HEK293 (cell line): Measurements from ENCODE around the gene NDUFC2.

Experiments used
- FEZF1 ChIP-seq: fragments of 450-650 bp; formaldehyde crosslinking; IDR thresholded peaks from 2 replicates; pipeline ENCODE4 v1.5.1; 2016; ENCODE audit warnings: missing biosample characterization, missing genetic modification characterization
- KLF7 ChIP-seq: fragments of 450-650 bp; formaldehyde crosslinking; IDR thresholded peaks from 2 replicates; pipeline ENCODE4 v1.5.1; 2016; ENCODE audit warnings: missing biosample characterization, missing genetic modification characterization, borderline replicate concordance
- OSR2 ChIP-seq: fragments of 450-650 bp; formaldehyde crosslinking; IDR thresholded peaks from 2 replicates; pipeline ENCODE4 v1.5.1; 2016; ENCODE audit warnings: missing biosample characterization, missing genetic modification characterization
- PRDM1 ChIP-seq: fragments of 450-650 bp; formaldehyde crosslinking; IDR thresholded peaks from 2 replicates; pipeline ENCODE4; 2016; ENCODE audit warnings: missing biosample characterization, missing genetic modification characterization
- PRDM4 ChIP-seq: fragments of 450-650 bp; formaldehyde crosslinking; IDR thresholded peaks from 2 replicates; pipeline ENCODE4 v1.5.1; 2017; ENCODE audit warnings: missing biosample characterization, missing genetic modification characterization
- SCRT2 ChIP-seq: fragments of 450-650 bp; formaldehyde crosslinking; IDR thresholded peaks from 2 replicates; pipeline ENCODE4 v1.5.1; 2016; ENCODE audit warnings: missing biosample characterization, missing genetic modification characterization
- SP2 ChIP-seq: fragments of 450-650 bp; formaldehyde crosslinking; IDR thresholded peaks from 2 replicates; pipeline ENCODE4 v1.5.1; 2016; ENCODE audit warnings: missing biosample characterization, missing genetic modification characterization
- ZBTB10 ChIP-seq: fragments of 450-650 bp; formaldehyde crosslinking; IDR thresholded peaks from 2 replicates; pipeline ENCODE4 v1.5.1; 2016; ENCODE audit warnings: missing biosample characterization, missing genetic modification characterization
- ZBTB21 ChIP-seq: fragments of 450-650 bp; formaldehyde crosslinking; IDR thresholded peaks from 2 replicates; pipeline ENCODE4 v1.5.1; 2017; ENCODE audit warnings: missing biosample characterization, missing genetic modification characterization
- ZBTB7A ChIP-seq: fragments of 450-650 bp; formaldehyde crosslinking; IDR thresholded peaks from 2 replicates; pipeline ENCODE4 v1.5.1; 2016; ENCODE audit warnings: low read depth, missing biosample characterization, missing genetic modification characterization
- ZBTB8A ChIP-seq: fragments of 450-650 bp; formaldehyde crosslinking; IDR thresholded peaks from 2 replicates; pipeline ENCODE4 v1.5.1; 2016; ENCODE audit warnings: missing biosample characterization, missing genetic modification characterization
- ZEB2 ChIP-seq: fragments of 450-650 bp; formaldehyde crosslinking; IDR thresholded peaks from 2 replicates; pipeline ENCODE4 v1.5.1; 2016; ENCODE audit warnings: missing biosample characterization, missing genetic modification characterization
- ZFP41 ChIP-seq: fragments of 450-650 bp; formaldehyde crosslinking; IDR thresholded peaks from 2 replicates; pipeline ENCODE4 v1.5.1; 2016; ENCODE audit warnings: missing biosample characterization, missing genetic modification characterization, borderline replicate concordance
- ZNF121 ChIP-seq: fragments of 450-650 bp; formaldehyde crosslinking; IDR thresholded peaks from 2 replicates; pipeline ENCODE4 v1.5.1; 2016; ENCODE audit warnings: missing biosample characterization, missing genetic modification characterization
- ZNF138 ChIP-seq: fragments of 450-650 bp; formaldehyde crosslinking; IDR thresholded peaks from 2 replicates; pipeline ENCODE4 v1.5.1; 2016; ENCODE audit warnings: missing biosample characterization, missing genetic modification characterization, borderline replicate concordance
- ZNF169 ChIP-seq: fragments of 450-650 bp; formaldehyde crosslinking; IDR thresholded peaks from 2 replicates; pipeline ENCODE4 v1.5.1; 2016; ENCODE audit warnings: missing biosample characterization, missing genetic modification characterization
- ZNF280D ChIP-seq: fragments of 450-650 bp; formaldehyde crosslinking; IDR thresholded peaks from 2 replicates; pipeline ENCODE4 v1.5.1; 2016; ENCODE audit warnings: missing biosample characterization, missing genetic modification characterization
- ZNF324 ChIP-seq: fragments of 450-650 bp; formaldehyde crosslinking; IDR thresholded peaks from 2 replicates; pipeline ENCODE4 v1.5.1; 2016; ENCODE audit warnings: missing biosample characterization, missing genetic modification characterization
- ZNF391 ChIP-seq: fragments of 450-650 bp; formaldehyde crosslinking; IDR thresholded peaks from 2 replicates; pipeline ENCODE4 v1.5.1; 2016; ENCODE audit warnings: low read depth, missing biosample characterization, missing genetic modification characterization, borderline replicate concordance
- ZNF548 ChIP-seq: fragments of 450-650 bp; formaldehyde crosslinking; IDR thresholded peaks from 2 replicates; pipeline ENCODE4 v1.5.1; 2016; ENCODE audit warnings: missing biosample characterization, missing genetic modification characterization
- ZNF626 ChIP-seq: fragments of 450-650 bp; sonication (Bioruptor Pico); formaldehyde crosslinking; IDR thresholded peaks from 2 replicates; pipeline ENCODE4 v1.5.1; 2018; ENCODE audit warnings: missing biosample characterization, missing genetic modification characterization, inconsistent platforms
- ZNF629 ChIP-seq: fragments of 450-650 bp; formaldehyde crosslinking; IDR thresholded peaks from 2 replicates; pipeline ENCODE4 v1.5.1; 2017; ENCODE audit warnings: missing biosample characterization, missing genetic modification characterization
- ZNF639 ChIP-seq: fragments of 450-650 bp; formaldehyde crosslinking; IDR thresholded peaks from 2 replicates; pipeline ENCODE4 v1.5.1; 2016; ENCODE audit warnings: missing biosample characterization, missing genetic modification characterization
- ZNF704 ChIP-seq: fragments of 450-650 bp; formaldehyde crosslinking; IDR thresholded peaks from 2 replicates; pipeline ENCODE4 v1.5.1; 2016; ENCODE audit warnings: missing biosample characterization, missing genetic modification characterization
- ZNF76 ChIP-seq: fragments of 450-650 bp; formaldehyde crosslinking; IDR thresholded peaks from 2 replicates; pipeline ENCODE4; 2016; ENCODE audit warnings: low read depth, missing biosample characterization, missing genetic modification characterization, borderline replicate concordance
- ZNF768 ChIP-seq: fragments of 450-650 bp; formaldehyde crosslinking; IDR thresholded peaks from 2 replicates; pipeline ENCODE4 v1.5.1; 2018; ENCODE audit warnings: missing biosample characterization, mild to moderate bottlenecking, missing genetic modification characterization
- ZNF785 ChIP-seq: fragments of 450-650 bp; formaldehyde crosslinking; IDR thresholded peaks from 2 replicates; pipeline ENCODE4 v1.5.1; 2016; ENCODE audit warnings: missing biosample characterization, missing genetic modification characterization
- ZNF792 ChIP-seq: fragments of 450-650 bp; formaldehyde crosslinking; IDR thresholded peaks from 2 replicates; pipeline ENCODE4 v1.5.1; 2016; ENCODE audit warnings: missing biosample characterization, missing genetic modification characterization
- ZNF830 ChIP-seq: fragments of 450-650 bp; IDR thresholded peaks from 2 replicates; pipeline ENCODE4 v1.5.0; 2018; ENCODE audit warnings: missing biosample characterization, missing genetic modification characterization, low read depth, mild to moderate bottlenecking, moderate library complexity

NDUFC2 gene

GRCh38 chr11:78079232-78080083 is at the start of gene NDUFC2 (continued):
- TF ChIP-seq SP2 (tag by site-specific recombination) (no peak; the same call in 1 of the 2 replicates), ZBTB8A (peak; percentile 67), ZNF830 (tag by site-specific recombination) (no peak), ZBTB7A (tag by site-specific recombination) (peak; percentile 58; the same call in 1 of the 2 replicates), ZFP41 (tag by site-specific recombination) (0 out of 2 replicates have a peak, but pooled peaks have one; percentile 46), ZNF121 (no peak), ZNF324 (tag by site-specific recombination) (peak; percentile 87), ZNF785 (tag by site-specific recombination) (0 out of 2 replicates have a peak, but pooled peaks have one; percentile 27), OSR2 (tag by site-specific recombination) (no peak), ZNF76 (tag by site-specific recombination) (peak; percentile 79), ZNF768 (tag by site-specific recombination) (0 out of 2 replicates have a peak, but pooled peaks have one; percentile 16), SCRT2 (tag by site-specific recombination) (peak; percentile 94), ZNF548 (tag by site-specific recombination) (no peak), ZNF639 (tag by site-specific recombination) (peak; percentile 80), ZEB2 (tag by site-specific recombination) (peak; percentile 59), ZNF792 (tag by site-specific recombination) (0 out of 2 replicates have a peak, but pooled peaks have one; percentile 50), ZNF626 (tag by site-specific recombination) (0 out of 2 replicates have a peak, but pooled peaks have one; percentile 66), ZNF391 (tag by site-specific recombination) (peak; percentile 89; the same call in 1 of the 2 replicates), ZBTB10 (tag by site-specific recombination) (0 out of 2 replicates have a peak, but pooled peaks have one; percentile 27), ZNF629 (tag by site-specific recombination) (peak; percentile 68), PRDM4 (tag by site-specific recombination) (peak; percentile 48; the same call in 1 of the 2 replicates), PRDM1 (tag by site-specific recombination) (0 out of 2 replicates have a peak, but pooled peaks have one; percentile 25), ZNF169 (tag by site-specific recombination) (no peak), KLF7 (tag by site-specific recombination) (peak; percentile 85), ZNF138 (tag by site-specific recombination) (no peak), ZNF280D (no peak), ZNF704 (no peak), FEZF1 (tag by site-specific recombination) (peak; percentile 22; the same call in 1 of the 2 replicates), ZBTB21 (no peak)
